Measurements from ENCODE around the gene PJVK. TPM values are rescaled to one million over a fixed set of nuclear protein-coding genes. Genes with fewer than 3 reads are reported as not detected.
A peak's percentile ranks its signal among the peaks of the same experiment; 100 is the strongest.

Gene PJVK
- total RNA-seq, 1 donor from 2014 or later = 2.4 TPM

DNA sequence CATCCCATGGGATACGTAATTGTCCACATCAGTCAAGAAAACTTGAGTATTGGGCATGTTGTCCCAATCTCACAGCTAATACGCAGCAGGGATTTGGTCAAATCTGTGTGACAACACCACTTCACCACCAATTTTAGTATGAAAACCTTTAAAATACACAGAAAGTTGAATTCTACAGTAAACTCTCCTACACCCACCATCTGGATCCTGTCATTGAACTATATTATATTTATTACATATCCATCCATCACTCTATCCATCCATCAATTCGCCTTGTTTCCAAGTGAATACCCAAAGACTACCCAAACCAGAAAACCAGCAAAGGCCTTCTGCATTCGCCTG, 28.1 kb downstream of the PJVK start:
- DNase-seq (ENCODE audit: low spot score in 2 of 2) = peak in 1 of 2 donors; percentile 23
- FAIRE-seq = no peak

DNA sequence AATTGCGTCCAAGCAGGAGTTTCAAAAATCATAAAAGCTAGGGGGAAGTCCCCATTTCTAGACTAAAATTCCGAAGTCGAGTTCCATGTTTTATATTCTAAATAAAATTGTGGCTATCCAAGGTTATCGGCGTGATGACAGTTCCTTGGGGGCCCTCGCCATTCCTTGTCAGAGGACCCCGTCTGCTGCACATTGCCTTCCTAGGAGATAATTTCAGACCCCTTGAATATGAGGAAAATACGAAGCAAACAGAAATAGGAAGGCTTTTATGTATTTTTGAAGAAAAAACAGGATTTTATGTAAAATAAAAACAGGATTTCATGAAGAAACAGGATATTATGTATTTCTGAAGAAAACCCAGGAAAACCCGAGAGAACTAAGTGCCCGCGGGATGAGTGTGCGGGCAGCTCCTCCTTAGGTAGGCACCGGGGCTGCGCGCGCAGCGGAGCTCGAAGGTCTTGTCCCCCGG, 28.6 kb downstream of the PJVK start:
- FAIRE-seq (no peak), DNase-seq (ENCODE audit: low spot score in 2 of 2) (peak in 1 of 2 donors; percentile 23)

DNA sequence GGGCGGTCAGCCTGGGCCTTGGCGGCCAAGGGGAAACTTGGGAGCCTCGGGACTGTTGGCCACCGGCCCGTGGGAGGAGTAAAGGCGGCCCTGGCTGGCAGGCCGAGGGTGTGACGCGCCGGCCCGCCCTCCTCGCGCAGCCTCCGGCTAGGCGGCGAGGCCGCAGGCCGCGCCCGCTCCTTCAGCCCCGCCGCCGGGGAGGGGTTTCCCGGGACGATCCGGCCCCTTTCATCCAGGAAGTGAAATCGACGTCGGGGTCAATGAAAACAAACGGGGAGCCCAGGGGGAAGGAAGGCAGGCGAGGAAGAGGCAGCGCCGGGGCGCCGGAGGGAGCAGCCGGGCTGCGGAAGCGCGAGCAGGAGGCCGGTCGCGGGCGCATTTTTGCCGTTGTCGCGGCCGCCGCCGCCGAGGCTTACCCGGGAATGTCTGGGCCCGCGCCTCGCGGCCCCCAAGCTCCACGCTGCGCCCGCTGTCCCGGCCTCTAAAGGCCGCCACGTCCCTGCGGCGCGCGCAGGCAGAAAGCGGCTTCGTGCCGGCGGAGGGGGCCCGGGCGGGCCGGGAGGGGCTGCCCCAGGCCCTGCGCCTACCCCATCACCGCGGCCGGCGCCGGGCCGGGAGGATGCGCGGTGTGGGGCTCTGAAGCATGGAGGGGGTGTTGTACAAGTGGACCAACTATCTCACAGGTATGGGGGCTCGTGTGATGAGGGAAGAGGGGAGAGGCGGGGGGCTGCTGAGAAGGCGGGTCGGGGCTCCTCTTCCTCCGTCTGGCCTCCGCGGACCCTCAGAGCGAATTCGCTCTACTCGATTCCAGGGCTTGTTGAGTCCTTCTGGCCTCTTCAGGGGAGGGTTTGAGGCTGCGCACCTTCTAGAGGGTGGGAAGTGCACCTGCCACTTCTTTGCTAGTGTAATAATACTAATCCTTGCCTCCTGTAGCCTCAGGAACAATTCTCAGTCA, 29.3 kb downstream of the PJVK start, which contains the start of gene PLEKHA3:
TSS of gene PLEKHA3 (plus strand) at position 231 of the 955 bp plus-strand sequence. CDS start at position 644, 413 bp downstream.
- FAIRE-seq (no peak), DNase-seq (ENCODE audit: low spot score in 2 of 2) (peak; percentile 91 to 94)

DNA sequence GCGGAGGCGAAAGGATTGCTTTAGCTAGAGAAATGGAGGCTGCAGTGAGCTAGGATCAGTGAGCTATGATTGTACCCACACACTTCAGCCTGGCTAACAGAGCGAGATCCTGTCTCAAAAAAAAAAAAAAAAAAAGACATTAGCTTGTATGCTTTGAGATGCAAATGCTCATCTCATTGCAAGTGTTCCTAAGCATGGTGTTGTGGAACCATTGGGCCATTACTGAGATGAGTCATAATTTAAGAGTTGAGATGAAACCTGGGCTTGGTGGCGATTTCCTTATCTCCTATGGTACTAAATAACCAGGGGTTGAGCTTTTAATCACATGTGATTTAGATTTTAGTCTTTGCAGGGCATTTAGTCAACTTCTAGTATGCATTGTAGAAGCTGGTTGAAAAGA, 31.3 kb downstream of the PJVK start:
- no peak for FAIRE-seq
- DNase-seq (ENCODE audit: low spot score in 2 of 2) = no peak

DNA sequence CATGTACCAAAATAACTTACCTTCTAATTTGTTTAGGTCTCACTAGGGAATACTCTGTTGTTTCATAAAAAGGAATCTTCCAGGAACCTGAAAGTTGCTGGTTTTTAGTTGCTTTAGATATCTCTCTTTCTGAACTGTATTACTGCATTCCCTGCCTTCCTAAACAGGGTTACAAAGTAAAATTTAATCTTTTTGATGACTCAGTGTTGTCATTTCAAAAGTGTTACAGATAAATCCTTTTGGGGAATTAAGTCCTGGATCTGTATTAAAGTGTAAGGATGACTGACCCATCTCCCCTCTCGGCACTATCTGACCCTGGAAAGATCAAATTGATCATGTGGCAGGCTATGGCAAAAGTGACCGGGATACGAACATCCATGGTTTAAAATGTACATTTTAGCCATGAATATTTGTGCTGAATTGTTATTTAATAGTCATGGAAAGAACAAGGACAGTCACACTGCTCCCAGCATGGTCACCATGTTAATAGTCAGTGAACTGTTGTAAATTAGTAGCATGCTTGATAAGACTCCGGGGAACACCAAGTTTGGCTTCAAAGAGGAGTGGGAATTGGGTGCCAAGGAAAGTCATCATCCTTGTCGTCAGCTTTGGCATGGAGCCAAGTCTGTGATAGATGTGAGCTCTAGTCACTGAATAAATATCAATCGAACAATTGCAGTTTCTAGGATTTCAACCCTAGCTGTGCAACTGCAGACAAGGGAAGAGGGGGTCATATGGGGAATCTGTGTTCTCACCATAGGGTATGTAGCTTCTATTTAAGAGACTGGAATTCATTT, 33.3 kb downstream of the PJVK start:
- FAIRE-seq = no peak
- DNase-seq (ENCODE audit: low spot score in 2 of 2) = no peak

DNA sequence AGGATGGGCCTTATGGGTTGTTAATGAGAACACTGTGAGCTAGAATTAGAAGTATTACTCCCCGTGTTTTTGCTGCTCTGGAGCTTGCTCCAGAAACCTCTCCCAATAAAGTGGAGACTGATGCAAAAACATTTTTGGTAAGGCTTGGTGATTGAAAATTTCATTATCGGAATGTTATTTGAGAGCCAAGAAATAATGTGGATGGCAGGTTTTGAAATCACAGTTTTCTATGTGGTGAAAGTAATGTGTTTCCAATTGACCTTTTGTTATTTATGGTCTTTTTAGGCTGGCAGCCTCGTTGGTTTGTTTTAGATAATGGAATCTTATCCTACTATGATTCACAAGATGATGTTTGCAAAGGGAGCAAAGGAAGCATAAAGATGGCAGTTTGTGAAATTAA, 34.2 kb downstream of the PJVK start:
- FAIRE-seq (no peak), DNase-seq (ENCODE audit: low spot score in 2 of 2) (no peak)

DNA sequence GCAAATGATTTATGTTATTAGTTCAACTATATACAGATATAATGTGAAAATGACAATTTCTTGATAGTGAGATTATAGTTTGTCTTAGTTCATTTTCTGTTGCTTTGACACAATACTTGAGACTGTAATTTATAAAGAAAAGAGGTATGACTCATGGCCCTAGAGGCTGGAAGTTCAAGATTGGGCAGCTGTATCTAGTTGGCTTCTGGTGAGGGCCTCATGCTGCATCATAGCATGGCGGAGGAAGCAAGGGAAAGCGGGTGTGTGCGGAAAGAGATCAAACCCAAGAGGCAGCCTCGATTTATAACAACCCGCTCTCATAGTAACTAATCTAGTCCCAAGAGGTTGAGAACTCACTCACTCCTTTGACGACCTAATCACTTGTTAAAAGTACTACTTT, 40.4 kb downstream of the PJVK start:
- no peak for DNase-seq (ENCODE audit: low spot score in 2 of 2)
- FAIRE-seq = no peak

DNA sequence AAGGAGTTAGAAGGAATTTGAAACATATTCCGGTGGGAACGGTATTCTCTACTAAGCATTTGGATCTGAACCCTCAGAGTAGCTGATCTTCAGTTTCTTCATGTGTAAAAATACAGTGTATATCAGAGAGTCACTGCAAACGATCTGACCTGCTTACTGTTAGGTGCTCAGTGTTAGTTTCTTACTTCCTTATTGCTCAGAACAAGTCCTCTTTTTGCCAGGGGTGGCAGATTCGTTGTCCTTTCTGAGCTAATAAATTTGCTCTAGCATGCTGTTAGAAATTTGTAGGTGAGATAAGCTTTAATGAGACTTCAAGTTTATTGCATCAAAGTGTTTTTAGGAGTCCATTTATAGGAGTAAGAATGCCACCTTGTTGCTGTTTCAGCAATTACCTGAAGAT, 44.9 kb downstream of the PJVK start:
- DNase-seq (ENCODE audit: low spot score in 2 of 2) (no peak), FAIRE-seq (no peak)

DNA sequence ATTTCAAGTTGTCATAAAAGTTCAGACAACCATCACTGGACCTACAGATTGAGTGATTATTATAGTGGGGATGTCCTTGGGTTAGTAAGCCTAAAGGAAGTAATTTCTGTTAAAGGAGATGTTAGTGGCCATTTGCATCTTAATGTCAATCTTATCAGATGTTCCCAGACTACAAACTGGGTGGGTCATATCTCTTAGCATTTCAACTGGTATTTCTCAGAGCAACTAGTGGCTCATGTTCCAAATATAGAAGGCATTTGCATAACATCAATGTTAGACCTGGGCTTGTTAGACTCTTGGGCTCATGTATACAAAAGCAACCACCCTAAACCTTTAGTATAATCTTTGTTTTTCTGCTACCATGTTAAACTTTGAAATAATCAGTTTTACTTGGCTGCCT, 47.0 kb downstream of the PJVK start:
- no peak for DNase-seq (ENCODE audit: low spot score in 2 of 2)
- no peak for FAIRE-seq

DNA sequence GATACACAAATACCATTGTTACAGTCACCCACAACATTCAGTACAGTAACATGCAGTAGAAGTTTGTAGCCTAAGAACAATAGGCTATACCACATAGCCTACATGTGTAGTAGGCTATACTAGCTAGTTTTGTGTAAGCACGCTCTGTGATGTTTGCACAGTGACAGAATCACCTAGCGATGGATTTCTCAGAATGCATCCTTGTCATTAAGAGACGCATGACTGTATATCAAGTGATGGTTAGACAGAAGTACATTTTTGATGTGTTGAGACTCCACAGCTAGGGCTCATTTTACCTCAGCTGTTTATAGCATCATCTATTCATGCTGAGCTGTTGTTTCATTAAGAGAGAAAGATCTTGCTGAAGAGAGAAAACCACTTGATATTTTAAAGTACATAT, 48.5 kb downstream of the PJVK start:
- no peak for FAIRE-seq
- no peak for DNase-seq (ENCODE audit: low spot score in 2 of 2)

DNA sequence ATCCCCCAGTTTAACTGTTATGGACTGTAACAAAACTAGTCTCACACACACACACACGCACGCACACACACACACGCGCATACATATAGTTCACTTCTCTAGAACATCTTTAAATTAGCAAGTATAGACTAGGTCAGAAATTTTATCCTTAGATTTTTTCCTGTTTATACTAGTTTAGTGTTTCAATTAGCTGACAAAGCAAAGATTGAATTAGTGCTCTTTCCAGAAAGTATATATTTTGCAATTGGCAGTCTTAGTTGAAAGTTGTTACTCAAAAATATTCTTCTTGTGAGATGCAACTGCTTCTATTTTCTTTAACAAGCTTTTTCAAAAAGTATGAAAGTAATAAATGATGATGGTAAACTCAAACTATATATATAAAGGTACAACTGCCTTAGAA, 51.6 kb downstream of the PJVK start:
- DNase-seq (ENCODE audit: low spot score in 2 of 2) (no peak), FAIRE-seq (no peak)

DNA sequence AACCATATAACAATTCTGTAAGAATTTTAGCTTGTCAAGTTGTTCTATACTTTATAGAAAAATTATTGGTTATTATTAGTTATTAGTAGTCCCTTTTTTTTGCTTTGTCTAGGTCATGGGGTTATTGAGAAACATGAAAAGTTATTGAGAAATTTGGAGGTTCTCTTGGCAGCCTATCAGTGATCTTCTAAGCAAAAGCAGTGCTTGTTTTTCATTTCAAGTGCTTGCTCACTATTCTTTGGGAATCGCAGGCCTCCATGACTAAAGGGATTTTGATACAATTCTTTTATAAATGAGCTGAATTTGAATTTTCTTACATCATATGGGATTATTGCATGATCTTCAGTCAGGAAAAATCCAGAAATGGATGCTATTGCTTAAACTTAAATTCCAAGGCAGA, 54.9 kb downstream of the PJVK start:
- FAIRE-seq = no peak
- DNase-seq (ENCODE audit: low spot score in 2 of 2) = no peak

DNA sequence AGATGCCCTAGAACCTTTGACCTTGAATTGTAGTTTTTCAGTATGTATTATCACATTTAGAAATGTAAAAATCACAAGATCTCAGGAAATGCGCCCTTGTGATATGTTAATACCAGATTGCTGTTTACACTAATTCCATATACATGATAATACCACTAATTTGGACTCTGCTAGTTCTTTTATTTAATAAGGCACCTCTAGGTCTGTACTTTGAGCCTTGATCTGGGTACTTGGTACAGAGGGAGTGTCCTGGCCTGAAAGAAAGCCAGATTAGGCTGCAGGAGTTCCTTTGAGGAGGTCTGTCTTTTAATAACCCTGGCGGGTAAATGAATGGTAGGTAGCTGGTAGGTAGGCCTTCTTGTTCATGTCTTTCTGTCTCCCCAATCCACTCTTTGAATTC, 55.3 kb downstream of the PJVK start:
- FAIRE-seq (no peak), DNase-seq (ENCODE audit: low spot score in 2 of 2) (no peak)

DNA sequence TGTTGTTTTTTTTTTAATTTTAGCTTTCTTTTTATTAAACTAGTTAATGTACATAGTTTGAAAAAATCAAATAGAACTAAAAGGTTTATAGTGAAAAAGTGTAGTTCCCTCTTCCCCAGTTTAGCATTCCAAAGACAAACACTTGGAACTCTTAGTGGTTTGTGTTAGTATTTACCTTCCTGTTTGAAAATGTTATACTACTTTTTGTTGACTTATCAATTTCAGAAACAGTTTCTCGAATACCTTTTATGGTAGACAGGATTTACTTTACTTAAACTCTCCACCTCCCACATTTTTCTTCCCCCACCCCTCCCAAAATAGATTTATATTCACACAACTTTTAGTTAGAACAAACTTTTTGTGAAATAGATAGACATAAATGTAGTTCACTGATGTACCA, 55.8 kb downstream of the PJVK start:
- no peak for FAIRE-seq

DNA sequence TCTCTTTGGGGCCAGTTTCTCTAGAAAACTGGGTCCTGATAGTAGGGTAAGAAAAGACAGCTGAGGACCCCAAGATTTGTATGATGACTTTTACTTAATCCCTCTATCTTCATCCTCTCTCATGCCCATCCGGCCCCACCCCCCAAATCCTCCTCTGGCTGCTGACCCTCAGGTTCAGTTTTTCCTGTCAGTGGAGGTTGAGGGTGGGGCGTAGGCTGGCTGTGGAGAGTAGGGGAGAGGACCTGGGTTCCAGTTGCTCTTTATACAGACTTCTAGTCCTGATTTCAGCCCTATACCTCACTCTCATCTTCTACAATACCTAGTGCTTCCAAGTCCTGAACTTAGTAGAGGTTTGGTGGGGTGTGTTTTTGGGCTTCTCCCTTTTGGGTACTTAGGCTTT, 57.5 kb downstream of the PJVK start:
- DNase-seq (ENCODE audit: low spot score in 2 of 2) (no peak), FAIRE-seq (no peak)

More for the DNA sequence above, 55.8 kb downstream of the PJVK start:
- DNase-seq (ENCODE audit: low spot score in 2 of 2) = no peak

DNA sequence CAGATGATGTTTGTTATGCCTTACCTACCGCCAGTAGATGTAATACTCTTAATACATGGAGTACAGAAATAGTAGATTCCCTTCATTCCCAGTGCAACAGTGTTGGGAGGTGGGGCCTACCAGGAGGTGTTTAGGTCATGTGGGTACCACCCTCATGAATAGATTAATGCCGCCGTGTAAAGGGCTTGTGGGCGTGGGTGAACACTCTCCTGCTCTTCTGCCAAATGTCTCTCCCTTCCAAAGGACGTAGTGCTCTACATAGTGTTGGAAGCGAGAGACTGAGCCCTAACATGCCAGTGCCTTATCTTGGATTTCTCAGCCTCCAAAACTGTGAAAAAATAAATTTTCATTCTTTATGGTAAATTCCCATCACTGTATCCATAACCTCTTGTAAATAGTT, 59.2 kb downstream of the PJVK start:
- FAIRE-seq (no peak), DNase-seq (ENCODE audit: low spot score in 2 of 2) (no peak)

Other genes starting within 250 kb of the PJVK start
- gene PRKRA, start 203 bp upstream of the PJVK start, total RNA-seq = 64.8 TPM
- 9.0 TPM for gene FKBP7, start 27.2 kb downstream of the PJVK start, total RNA-seq
- 13.0 TPM for gene PLEKHA3, start 29.1 kb downstream of the PJVK start, total RNA-seq

All from frontal cortex (tissue), 4 donors.